A172 (cell line): ENCODE data around the gene NELFE. TPM values are rescaled to one million over a fixed set of nuclear protein-coding genes. Genes with fewer than 3 reads are reported as not detected.
"Not testable (repeated sequence)": the region's sequence is repeated elsewhere in the genome, so short reads cannot be mapped to it uniquely, and the experiment has no call there.

Experiments used
- DNase-seq: peaks from one replicate; pipeline ENCODE4 v3.0.0-alpha.2; 2015; ENCODE audit warnings: low spot score
- total RNA-seq: library from RNA; depleted of rRNA; stranded (reverse); fragments of >200 nt; shearing (Covaris generic); gene quantifications from 2 replicates; pipeline ENCODE4 v1.2.3, GENCODE V29; 2014; rRNA removed

NELFE gene
- 92.1 and 117 TPM in 2 replicates for total RNA-seq

GRCh38 chr6:31958741-31959739, at the start of gene NELFE, which contains the start of gene SKIC2:
NELFE (minus strand) TSS chr6:31958971; CDS start chr6:31958446, 525 bp downstream.
SKIC2 (plus strand) TSS chr6:31959175; CDS start chr6:31959193, 18 bp downstream.
- peak; percentile 96 for DNase-seq

GRCh38 chr6:32008037-32008436, 49.3 kb upstream of the NELFE start:
- not testable (repeated sequence) for DNase-seq

- not testable (repeated sequence) for DNase-seq
These were observed 48.3 kb upstream of the NELFE start for GRCh38 chr6:32007086-32007485.

- not testable (repeated sequence) for DNase-seq
These were observed 47.3 kb upstream of the NELFE start for GRCh38 chr6:32005991-32006529.

- DNase-seq = not testable (repeated sequence)
These were observed 46.7 kb upstream of the NELFE start for GRCh38 chr6:32005538-32005880.

GRCh38 chr6:32004864-32005537, 46.2 kb upstream of the NELFE start:
- not testable (repeated sequence) for DNase-seq

GRCh38 chr6:32004393-32004792, 45.6 kb upstream of the NELFE start:
- not testable (repeated sequence) for DNase-seq

GRCh38 chr6:32003301-32003700, 44.5 kb upstream of the NELFE start:
- not testable (repeated sequence) for DNase-seq

- DNase-seq = not testable (repeated sequence)
These were observed 43.9 kb upstream of the NELFE start for GRCh38 chr6:32002546-32003268.

- DNase-seq = not testable (repeated sequence)
These were observed 37.6 kb upstream of the NELFE start for GRCh38 chr6:31996385-31996784.

GRCh38 chr6:31994421-31994820, 35.6 kb upstream of the NELFE start:
- DNase-seq = not testable (repeated sequence)

- DNase-seq = not testable (repeated sequence)
These were observed 30.6 kb upstream of the NELFE start for GRCh38 chr6:31989363-31989762.

- DNase-seq = not testable (repeated sequence)
These were observed 23.0 kb upstream of the NELFE start, which contains the start of gene C4A for GRCh38 chr6:31981744-31982143. C4A (plus strand) TSS chr6:31982057; CDS start chr6:31982108, 51 bp downstream.

- DNase-seq = not testable (repeated sequence)
These were observed 22.2 kb upstream of the NELFE start for GRCh38 chr6:31980998-31981397.

- not testable (repeated sequence) for DNase-seq
These were observed 21.6 kb upstream of the NELFE start for GRCh38 chr6:31980195-31980876.

GRCh38 chr6:31979238-31979898, 20.6 kb upstream of the NELFE start:
- no peak for DNase-seq

- no peak for DNase-seq
These were observed 20.1 kb upstream of the NELFE start for GRCh38 chr6:31978831-31979230.

- DNase-seq = no peak
These were observed 19.2 kb upstream of the NELFE start for GRCh38 chr6:31977816-31978431.

- not testable (repeated sequence) for DNase-seq
These were observed 17.3 kb upstream of the NELFE start for GRCh38 chr6:31976065-31976464.
